Chondrocyte (in vitro differentiated cells): Measurements from ENCODE around the gene IGFL3. TPM values are rescaled to one million over a fixed set of nuclear protein-coding genes. Genes with fewer than 3 reads are reported as not detected.

Source experiments
- DNase-seq: peaks from one replicate; pipeline ENCODE4 v3.0.0; 2021; ENCODE audit warnings: mixed read lengths, low spot score
- H3K27ac Mint-ChIP-seq: one replicate; pipeline ENCODE4 v1.8.0; 2021; ENCODE audit warnings: mild to moderate bottlenecking, moderate library complexity, mixed read lengths; ENCODE audit not compliant: unreplicated experiment
- H3K27me3 Mint-ChIP-seq: 2 replicates; pipeline ENCODE4 v1.8.0; 2021; ENCODE audit warnings: low read depth, mixed read lengths
- H3K36me3 Mint-ChIP-seq: 2 replicates; pipeline ENCODE4 v1.8.0; 2021; ENCODE audit warnings: low read depth, mixed read lengths
- H3K4me1 Mint-ChIP-seq: 2 replicates; pipeline ENCODE4 v1.8.0; 2021; ENCODE audit warnings: low read depth, mild to moderate bottlenecking, mixed read lengths
- H3K4me3 Mint-ChIP-seq: one replicate; pipeline ENCODE4 v1.8.0; 2021; ENCODE audit warnings: mild to moderate bottlenecking, moderate library complexity, mixed read lengths; ENCODE audit not compliant: unreplicated experiment
- H3K9me3 Mint-ChIP-seq: 2 replicates; pipeline ENCODE4 v1.8.0; 2021; ENCODE audit warnings: low read depth, mixed read lengths
- total RNA-seq: library from RNA; stranded (reverse); gene quantifications from 3 replicates; pipeline ENCODE4 v1.2.1, GENCODE V29; 2021
- TF ChIP-seq, protein P1 (sequence below): fragments of 200-600 bp; sonication (generic); IDR thresholded peaks from 2 replicates; pipeline ENCODE4 v1.5.0; 2021; ENCODE audit warnings: antibody characterized with exemption, mild to moderate bottlenecking, moderate library complexity

The IGFL3 gene
- total RNA-seq, 1 donor from 2014 or later: 0.70 TPM

DNA sequence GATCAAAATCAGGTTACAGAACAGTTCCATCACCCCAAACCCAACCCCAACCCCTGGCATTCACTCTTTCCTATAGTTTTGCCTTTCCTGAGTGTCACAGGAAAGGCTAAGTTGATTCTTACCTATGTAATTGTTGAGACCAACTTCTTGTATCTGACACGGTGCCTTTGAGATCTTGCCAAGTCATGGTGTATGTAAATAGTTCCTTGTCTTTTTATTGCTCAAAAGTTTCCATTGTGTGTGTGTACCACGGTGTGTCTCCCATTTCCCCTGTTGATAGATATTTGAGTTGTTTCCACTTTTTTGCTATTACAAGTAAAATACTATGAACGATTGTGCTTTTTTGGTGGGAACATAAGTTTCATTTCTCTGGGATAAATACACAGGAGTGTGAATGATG lies 20.3 kb upstream of the IGFL3 start:
- peaks cover 31% of the 10 kb centered on the region for H3K27me3 Mint-ChIP-seq
- H3K9me3 Mint-ChIP-seq: peaks cover 6% of the 10 kb centered on the region
- H3K27ac Mint-ChIP-seq: no peak overlapping the region
- H3K4me3 Mint-ChIP-seq: no peak overlapping the region
- peaks cover 9% of the 10 kb centered on the region for H3K4me1 Mint-ChIP-seq
- no peaks in the 10 kb centered on the region for H3K36me3 Mint-ChIP-seq
- DNase-seq: no peak
- TF ChIP-seq, protein P1, sequence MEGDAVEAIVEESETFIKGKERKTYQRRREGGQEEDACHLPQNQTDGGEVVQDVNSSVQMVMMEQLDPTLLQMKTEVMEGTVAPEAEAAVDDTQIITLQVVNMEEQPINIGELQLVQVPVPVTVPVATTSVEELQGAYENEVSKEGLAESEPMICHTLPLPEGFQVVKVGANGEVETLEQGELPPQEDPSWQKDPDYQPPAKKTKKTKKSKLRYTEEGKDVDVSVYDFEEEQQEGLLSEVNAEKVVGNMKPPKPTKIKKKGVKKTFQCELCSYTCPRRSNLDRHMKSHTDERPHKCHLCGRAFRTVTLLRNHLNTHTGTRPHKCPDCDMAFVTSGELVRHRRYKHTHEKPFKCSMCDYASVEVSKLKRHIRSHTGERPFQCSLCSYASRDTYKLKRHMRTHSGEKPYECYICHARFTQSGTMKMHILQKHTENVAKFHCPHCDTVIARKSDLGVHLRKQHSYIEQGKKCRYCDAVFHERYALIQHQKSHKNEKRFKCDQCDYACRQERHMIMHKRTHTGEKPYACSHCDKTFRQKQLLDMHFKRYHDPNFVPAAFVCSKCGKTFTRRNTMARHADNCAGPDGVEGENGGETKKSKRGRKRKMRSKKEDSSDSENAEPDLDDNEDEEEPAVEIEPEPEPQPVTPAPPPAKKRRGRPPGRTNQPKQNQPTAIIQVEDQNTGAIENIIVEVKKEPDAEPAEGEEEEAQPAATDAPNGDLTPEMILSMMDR: no peak

DNA sequence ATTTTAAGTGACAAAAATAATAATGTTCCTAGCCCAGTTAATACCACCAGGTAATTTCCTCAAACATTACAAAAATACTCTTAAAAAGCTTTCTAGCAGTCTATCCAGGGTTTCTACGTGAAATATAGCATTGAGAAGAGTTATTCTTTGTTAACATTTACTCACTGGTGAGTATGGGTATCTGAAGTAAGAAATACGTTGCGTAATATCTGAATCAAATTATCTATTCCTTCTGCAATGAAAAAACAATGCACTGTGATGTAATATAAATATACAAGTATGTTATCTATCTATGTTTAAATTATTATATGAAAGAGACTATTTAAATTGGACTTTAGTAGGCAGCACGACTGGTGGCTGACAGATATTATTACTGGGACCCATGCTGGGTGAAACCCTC lies 17.8 kb upstream of the IGFL3 start:
- Mint-ChIP-seq H3K4me1 (peaks cover 4% of the 10 kb centered on the region), H3K27me3 (peaks cover 17% of the 10 kb centered on the region), H3K9me3 (peaks cover 6% of the 10 kb centered on the region), H3K4me3 (no peak overlapping the region), H3K27ac (no peak overlapping the region), H3K36me3 (no peaks in the 10 kb centered on the region)
- TF ChIP-seq, protein P1: no peak
- DNase-seq: no peak

DNA sequence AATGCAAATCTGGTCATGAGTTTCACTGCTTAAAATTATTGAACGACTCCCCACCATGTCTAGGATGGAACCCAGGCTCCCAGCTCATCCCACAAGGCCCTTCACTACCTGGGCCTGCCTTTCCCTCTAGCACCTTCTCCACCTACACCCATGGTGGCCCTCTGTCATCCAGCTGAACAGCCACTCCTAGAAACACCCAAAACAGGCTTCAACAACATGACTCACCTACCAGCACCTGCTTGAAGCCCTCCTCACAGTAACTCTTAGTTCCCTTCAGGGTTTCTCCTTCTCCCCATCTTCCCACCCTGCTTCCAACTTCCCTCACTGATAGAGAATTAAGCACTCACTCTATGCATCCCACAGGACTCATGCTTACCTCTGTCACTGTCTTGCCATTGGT lies 16.9 kb upstream of the IGFL3 start:
- peaks cover 10% of the 10 kb centered on the region for H3K9me3 Mint-ChIP-seq
- peaks cover 10% of the 10 kb centered on the region for H3K27me3 Mint-ChIP-seq
- TF ChIP-seq, protein P1: no peak
- no peak for DNase-seq
- no peak overlapping the region for H3K27ac Mint-ChIP-seq
- H3K4me1 Mint-ChIP-seq: peaks cover 4% of the 10 kb centered on the region
- H3K36me3 Mint-ChIP-seq: no peaks in the 10 kb centered on the region
- no peak overlapping the region for H3K4me3 Mint-ChIP-seq

DNA sequence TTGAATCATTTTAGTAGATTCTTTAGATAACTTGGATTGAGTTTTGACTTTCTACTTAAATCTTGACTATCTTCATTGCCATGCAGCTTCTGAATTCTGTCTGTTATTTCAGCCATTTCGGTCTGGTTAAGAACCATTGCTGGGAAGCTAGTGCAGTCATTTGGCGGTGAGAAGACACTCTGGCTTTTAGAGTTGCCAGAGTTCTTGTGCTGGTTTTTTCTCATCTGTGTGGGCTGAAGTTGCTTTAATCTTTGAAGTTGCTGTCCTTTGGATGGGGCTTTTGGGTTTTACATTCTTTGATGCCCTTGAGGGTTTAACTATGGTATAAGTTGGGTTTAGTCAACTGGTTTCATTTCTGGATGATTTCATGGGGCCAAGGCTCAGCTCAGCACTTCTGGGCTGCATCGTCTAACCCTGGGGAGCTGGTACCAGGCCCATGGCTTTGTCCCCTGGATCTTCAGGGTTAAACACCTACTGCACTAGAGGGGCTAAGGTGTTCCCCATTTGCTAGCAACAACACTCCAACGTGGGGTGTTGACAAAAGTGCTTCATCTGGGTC lies 13.5 kb upstream of the IGFL3 start:
- Mint-ChIP-seq H3K27me3 (no peaks in the 10 kb centered on the region), H3K4me3 (no peak overlapping the region), H3K27ac (no peak overlapping the region), H3K36me3 (peaks cover 5% of the 10 kb centered on the region), H3K4me1 (peaks cover 19% of the 10 kb centered on the region), H3K9me3 (peaks cover 4% of the 10 kb centered on the region)
- TF ChIP-seq, protein P1: no peak
- no peak for DNase-seq

DNA sequence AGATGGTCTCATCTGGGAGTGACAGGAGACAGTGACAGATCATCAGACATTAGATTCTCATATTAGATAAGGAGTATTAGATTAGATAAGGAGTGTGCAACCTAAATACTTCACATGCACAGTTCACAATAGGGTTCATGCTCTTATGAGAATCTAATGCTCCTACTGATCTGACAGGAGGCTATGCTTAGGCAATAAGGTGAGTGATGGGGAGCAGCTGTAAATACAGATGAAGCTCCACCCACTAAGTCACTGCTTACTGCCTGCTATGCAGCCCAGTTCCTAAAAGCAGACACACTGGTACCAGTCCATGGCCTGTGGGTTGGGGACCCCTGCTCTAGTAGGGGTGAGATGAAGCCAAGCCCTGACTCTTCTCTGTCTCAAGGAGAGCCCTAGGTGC lies 10.0 kb upstream of the IGFL3 start:
- no peak for DNase-seq
- H3K9me3 Mint-ChIP-seq: peaks cover 6% of the 10 kb centered on the region
- H3K36me3 Mint-ChIP-seq: peaks cover 7% of the 10 kb centered on the region
- no peak overlapping the region for H3K4me3 Mint-ChIP-seq
- TF ChIP-seq, protein P1: no peak
- peaks cover 28% of the 10 kb centered on the region for H3K4me1 Mint-ChIP-seq
- no peaks in the 10 kb centered on the region for H3K27me3 Mint-ChIP-seq
- no peak overlapping the region for H3K27ac Mint-ChIP-seq
